NCI-H82 treated with DMSO at 0.1 percent for 48 hours (cell line): ENCODE measurements around the gene UBE2E2.

ENCODE experiments used
- DNase-seq: peaks from one replicate; lab custom pipeline; 2025; ENCODE audit not compliant: unreplicated experiment; lab: John Stamatoyannopoulos, UW

The UBE2E2 gene

GRCh38 chr3:23501201-23501802 is 298.2 kb downstream of the UBE2E2 start:
- no peak for DNase-seq

DNA sequence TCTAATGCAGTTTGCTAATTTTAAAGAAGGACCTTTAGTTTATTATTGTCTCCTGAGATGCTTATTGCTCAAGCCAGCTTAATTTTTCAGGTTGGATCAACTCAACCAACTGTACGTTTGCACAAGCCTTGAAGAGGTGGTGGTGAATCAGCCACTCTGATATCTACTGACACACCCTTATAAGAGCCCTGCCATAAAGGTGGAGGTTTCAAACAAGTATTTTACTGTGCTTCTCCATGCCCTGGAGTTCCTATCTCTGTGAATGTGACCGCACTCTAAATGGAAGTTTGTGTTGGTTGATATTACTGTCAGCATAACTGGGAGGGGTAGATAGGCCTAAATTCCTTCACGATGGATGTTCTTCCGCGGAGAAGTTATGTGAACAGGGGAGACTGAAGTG is 305.3 kb downstream of the UBE2E2 start:
- DNase-seq, result no peak

DNA sequence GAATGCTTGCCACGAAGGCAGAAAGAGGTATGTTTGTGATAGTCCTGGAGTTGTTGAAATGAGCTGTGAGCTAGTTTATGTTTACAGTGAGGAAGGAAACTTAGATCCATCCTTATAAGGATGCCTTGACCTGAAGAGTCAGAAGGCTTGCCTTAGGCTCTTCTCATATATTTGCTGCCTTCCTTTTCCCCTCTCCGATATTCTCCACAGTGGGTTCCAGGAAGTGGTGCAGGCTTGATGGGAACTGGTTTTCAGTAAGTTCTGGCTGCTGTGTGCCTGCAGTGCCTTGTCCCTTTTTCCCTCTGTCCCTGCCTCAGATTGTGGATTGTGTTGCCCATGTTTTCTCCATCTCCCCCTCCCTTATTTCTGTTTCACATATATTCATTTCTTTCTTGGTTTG is 315.3 kb downstream of the UBE2E2 start:
- no peak for DNase-seq

DNA sequence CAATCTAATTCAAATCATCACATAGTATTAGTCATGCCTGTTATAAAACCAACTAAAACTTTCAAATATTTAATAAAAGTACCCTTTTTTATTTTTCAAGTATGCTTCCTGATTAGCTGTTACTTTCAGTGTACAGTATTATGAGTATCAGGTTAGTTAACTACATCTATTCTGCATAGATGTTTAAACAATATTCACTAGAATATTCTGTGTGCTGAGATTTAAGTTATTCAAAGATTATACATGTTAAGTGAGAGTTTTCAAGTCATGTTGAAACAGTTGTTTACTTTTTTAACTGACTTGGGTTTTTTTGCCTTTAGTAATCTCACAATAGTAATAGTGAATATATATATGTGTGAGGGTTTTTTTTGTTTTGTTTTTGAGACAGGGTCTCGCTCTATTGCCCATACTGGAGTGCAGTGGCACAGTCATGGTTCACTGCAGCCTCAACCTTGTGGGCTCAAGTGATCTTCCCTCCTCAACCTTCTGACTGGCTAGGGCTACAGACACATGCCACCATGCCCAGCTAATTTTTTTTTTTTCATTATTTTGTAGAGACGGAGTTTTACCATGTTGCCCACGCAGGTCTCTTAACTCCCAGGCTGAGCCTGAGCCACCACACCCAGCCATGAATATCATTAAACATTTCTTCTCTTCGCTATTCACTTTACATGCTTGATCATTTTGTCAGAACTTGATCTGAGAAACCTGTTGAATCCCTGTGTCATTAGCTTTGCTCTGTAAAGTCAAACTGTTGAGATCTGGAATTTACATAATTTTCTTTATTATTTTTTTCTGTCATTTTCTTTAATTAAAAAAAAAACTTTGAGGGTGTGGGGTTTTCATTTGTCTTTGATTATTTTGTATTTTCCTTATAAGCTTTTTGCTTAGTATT is 316.4 kb downstream of the UBE2E2 start:
- DNase-seq, result no peak

GRCh38 chr3:23527326-23527725 is 324.2 kb downstream of the UBE2E2 start:
- DNase-seq, result no peak

DNA sequence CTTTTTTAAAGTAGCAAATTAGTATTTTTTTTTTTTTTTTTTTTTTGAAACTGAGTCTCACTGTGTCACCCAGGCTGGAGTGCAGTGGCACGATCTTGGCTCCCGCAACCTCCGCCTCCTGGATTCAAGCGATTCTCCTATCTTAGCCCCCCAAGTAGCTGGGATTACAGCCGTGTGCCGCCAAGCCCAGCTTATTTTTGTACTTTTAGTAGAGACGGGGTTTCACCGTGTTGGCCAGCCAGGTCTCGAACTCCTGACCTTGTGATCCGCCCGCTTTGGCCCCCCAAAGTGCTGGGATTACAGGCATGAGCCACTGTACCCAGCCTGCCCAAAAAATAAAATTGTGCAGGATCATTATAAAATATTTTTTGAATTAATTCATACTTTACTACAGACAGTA is 330.5 kb downstream of the UBE2E2 start:
- DNase-seq, result no peak

DNA sequence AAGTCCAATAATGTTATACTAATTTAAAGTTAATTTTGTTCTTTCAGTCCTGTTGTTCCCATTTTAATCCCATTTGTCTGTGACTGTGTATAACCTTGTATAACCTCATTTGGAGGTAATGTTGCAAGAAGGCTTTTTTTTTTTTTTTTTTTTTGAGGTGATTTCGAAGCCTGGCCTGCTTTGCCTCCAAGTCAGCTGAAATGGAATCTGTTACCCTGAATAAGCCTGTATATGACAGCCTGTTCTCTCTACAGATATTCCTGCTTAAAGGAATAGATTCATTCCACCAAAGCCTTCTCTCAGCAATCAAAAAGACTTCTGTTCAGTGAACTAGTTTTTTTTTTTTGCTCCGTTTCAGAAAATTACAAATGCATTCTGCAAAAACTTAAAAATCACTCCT is 330.9 kb downstream of the UBE2E2 start:
- no peak for DNase-seq

DNA sequence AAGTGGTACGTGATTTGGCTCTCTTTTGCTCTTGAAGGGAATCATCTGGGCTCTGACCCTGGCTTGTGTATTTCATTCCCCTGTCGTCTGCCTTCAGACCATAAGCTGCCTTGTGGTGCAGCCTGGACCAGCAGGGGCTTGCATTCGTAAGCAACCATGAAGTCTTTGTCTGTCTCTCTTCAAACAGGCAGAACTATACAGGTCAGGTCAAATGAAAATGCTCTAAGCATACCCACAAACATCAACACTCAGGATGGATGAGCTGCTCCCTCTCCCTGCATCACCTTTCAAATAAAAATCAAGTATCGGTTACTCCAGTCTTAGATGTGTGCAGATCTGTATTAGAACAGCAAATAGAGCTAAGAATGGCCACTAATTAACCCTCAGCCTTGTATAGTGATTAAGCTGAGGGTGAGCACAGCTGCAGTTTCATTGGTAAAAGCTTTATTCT is 334.0 kb downstream of the UBE2E2 start:
- peak; percentile 37 for DNase-seq

DNA sequence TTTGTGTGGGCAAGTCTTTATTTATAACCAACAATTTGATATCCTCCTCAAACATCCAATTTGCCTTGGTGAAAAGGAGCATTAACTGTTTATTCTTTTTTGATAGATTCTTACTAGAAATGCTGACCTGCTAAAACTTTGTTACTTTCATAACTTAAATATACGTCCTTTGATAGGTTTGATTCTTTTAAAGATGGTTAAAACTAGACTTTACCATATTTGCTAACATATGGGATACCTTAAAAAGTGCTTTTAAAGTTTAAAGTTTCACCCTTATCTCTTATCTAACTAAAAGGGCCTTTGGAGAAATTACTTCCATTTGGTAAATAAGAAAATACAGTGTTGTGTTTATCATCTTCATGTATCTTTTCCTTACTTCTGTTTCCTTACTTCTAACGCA is 336.1 kb downstream of the UBE2E2 start:
- DNase-seq, result no peak

DNA sequence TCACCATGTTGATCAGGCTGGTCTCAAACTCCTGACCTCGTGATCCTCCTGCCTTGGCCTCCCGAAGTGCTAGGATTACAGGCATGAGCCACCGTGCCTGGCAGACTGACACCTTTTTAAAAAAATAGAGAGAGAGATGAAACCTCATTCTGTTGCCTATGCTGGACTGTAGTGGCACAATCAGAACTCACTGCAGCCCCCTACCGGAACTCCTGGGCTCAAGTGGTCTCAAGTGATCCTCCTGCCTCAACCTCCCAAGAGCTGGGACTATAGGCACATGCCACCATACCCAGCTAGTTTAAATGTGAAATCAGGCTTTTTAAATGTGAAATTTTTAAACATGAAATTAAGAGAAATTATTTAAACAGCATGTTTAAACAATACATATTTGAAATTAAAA is 337.5 kb downstream of the UBE2E2 start:
- DNase-seq, result no peak

DNA sequence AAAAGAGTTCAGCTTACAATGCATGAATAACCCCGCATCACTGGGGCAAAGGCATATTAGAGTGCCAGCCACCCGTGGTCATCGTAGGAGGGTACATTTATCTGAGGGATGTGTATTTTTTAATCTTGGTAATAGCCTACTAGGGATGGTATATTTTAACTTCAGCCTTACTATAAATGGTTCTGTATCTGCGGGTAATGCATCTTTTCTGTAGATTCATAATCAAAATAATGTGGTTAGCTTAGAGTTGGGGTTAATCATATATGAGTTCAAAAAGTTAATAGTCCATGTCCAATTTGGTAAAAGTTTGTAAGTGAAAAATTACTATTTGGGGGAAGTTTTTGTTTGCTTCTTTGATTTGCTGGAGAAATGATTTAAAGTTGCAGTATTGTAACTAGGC is 339.0 kb downstream of the UBE2E2 start:
- DNase-seq, result no peak

DNA sequence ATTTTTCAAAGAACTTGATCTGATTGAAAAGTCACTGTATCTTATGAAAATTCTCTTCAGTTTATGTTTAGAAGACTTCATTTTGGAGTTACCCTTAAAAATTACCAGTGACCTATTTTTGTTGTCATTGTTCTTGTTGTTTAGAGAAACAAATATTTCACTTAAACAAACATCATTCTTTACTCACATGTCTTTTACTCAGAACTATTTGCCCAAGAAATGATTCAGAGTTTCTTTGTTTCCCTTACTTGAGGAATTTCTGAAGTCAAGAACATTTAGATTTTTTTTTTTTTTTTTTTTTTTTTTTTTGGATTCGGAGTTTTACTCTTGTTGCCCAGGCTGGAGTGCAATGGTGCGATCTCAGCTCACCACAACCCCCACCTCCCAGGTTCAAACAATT is 343.1 kb downstream of the UBE2E2 start:
- DNase-seq, result no peak

DNA sequence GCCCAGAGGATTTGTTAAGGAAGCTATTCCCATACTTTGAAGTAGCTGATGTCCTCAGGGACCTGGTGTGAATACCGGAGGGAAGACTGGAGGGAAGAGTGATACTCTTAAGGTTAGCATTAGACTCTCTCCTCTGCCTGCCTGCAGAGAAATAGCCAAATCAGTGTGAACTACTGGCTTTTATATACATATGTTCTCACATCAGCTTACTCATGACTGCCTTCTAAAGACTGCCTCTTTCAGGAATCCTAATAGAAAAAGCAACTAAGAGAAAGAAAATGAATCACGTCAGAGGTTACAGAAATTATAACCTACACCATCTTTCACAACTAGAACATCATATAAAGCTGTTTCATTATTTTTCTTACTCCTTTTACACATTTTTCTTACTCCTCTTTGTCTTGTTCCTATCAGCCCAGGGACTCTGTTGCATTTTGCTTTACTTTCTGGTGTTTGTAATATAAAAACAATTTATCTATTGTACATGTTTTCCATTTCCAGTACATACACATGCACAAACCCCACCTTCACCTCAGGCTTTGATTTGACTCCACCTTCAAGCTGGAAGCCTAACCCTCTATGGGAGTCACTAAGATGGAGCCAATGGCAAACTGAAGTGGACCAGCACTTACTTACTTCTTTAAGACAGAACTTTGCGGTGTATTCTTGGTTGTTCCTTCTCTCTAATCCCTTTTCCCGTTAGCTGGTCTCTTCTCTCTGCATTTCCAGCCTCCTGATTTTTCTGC is 345.0 kb downstream of the UBE2E2 start:
- DNase-seq, result no peak

DNA sequence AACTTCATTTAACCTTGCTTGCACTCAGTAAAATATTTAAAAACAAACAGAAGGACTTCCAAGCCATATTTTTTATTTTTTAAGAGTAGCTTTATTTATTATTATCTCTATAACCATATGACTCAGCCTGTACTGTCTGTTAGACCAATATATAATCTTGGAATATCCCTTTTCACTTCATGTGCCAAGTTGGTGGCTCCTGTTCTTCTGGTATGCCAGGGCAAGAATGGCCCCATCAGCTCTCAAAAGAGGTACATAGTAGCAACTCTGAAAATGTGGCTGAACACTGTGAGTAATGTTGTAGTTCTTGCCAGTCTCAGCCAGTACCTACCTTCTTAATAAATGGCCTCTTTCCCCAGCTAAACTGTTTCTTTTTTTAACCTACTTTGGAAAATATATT is 345.6 kb downstream of the UBE2E2 start:
- no peak for DNase-seq

DNA sequence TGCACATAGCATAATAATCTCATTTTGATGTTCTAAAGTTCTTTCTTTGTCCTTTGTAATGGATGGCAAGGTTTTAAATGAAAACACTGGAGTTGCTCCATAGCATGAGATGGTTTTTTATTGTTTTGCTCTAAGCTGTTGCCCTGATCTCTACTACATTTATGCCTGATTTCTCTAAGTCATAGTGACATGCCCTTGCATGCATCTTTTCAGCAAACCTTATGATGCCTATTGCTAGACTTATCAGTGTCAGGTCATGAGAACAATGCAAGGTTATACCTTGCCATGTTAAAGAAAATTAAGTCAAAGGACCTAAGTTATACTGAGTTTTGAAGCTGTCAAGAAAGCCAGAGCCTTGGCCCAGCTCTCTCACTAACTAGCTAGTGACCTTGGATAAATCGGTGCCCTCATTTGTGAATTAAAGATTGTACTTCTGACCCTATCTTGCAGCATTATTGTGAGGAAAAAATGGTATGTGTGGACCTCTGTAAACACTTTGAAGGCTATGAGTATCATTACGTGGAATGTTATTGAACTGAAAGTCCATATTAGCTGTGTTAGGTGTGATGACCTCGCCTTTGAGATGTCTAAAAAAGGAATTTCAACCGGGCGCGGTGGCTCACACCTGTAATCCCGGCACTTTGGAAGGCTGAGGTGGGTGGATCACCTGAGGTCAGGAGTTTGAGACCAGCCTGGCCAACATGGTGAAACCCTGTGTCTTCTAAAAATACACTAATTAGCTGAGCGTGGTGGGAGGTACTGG is 346.2 kb downstream of the UBE2E2 start:
- no peak for DNase-seq

GRCh38 chr3:23550402-23550801 is 347.3 kb downstream of the UBE2E2 start:
- DNase-seq, result no peak

DNA sequence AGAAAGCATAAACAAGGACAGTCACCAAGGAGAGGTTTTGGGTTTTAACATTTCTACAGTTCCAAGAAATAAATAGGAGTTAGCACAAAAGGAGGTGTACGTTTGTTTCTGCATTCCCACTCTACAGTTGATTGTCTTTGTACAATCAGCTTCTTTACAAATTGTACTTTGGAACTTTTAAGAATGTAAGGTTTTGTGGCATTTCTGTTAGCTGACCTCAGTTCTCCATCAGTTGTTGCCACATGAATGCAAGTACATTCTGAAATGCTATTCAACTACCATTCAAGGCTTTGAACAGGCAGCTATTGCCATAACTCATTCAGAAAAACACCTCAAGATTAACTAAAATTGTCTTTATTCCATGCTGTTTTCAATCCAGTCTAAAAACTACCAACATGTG is 349.4 kb downstream of the UBE2E2 start:
- DNase-seq, result no peak

DNA sequence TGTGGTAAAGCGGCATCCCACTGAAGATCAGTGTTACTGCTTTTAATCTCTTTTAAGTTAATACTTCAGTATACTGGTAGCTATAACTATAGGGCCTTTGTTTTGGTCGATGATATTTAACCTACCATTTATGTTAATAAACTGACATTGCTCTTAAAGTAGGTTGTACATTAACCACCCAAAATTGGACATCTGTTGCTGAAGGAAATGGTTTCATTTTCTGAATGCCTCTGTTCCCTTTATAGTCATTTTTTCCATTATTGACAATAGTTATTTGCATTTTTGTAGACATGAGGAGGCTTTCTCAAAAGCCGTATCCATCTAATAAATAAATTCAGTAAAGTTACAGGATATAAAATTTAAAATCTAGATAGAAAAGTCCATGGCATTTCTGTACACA is 350.2 kb downstream of the UBE2E2 start:
- no peak for DNase-seq

DNA sequence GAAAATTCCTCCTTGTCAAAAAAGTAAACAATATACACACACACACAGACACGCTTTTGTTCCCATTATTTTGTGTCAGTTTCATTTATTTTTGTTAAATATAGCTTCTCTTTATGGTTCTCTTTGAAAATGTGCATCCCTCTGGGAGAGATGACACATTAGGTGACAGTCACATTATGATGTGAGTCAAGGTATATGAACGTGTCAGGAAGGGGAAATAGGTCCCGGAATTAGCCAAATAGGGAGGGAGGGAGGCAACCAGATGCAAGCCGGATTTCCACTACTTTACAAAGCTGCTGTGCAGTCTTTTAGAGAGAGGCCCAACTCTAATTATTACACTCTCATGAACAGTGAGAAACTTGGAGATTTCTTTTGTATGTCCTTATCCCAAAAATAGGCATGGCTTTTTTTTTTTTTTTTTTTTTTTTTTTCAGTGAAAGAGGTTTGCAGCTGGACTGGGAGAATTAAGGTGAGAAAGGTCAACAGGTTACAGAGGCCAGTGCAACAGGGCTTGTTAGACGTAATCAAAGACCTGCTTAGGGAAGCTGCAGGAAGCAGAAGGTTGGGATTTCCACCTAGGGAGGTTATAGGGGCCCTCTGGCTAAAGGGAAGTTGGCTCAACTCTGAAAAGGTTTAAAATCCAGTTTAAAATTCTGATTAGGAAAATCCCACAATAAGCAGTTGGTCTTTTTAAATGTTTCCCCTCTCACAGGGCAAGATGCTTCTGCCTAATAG is 362.1 kb downstream of the UBE2E2 start:
- no peak for DNase-seq

DNA sequence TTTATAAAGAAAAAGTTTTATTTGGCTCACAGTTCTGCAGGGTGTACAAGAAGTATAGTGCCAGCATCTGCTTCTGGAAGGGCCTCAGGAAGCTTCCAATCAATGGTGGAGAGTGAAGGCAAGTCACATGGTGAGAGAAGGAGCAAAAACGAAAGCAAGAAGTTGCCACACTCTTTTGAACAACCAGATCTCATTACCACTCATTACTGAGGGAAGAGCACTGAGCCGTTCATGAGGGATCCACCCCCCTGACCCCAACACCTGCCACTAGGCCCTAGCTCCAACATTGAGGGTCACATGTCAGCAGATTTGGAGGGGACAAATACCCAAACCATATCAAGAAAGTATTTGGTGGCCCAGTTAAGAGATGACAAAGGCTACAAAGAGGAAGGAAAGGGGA is 363.4 kb downstream of the UBE2E2 start:
- no peak for DNase-seq

DNA sequence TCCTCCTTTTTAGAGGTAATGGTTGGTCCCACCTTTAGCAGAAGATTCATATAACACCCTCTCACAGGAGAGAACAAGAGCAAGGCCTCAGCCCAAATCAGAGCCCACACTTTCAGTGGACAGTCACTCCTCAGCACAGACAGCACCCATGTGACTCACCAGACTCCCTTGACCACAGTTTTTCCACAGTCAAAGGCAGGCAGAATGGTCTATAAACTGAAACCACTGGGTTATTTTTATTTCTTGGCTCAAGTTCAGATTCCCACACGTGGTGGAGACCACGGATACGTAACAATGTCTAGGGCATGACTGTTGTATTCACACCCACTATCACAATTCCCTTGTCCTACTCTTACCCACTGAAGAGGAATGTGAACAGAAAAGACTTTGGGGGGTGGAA is 364.8 kb downstream of the UBE2E2 start:
- DNase-seq, result no peak
